ENCODE measurements around the gene OTUB2.

OTUB2 gene

GRCh38 chr14:94043111-94043755, 17.1 kb downstream of the OTUB2 start:
- no peak for DNase-seq

GRCh38 chr14:94043756-94044475, 17.8 kb downstream of the OTUB2 start:
- no peak for DNase-seq

GRCh38 chr14:94044476-94045091, 18.4 kb downstream of the OTUB2 start:
- no peak for DNase-seq

GRCh38 chr14:94045101-94045500, 19.0 kb downstream of the OTUB2 start:
- DNase-seq: no peak

GRCh38 chr14:94045563-94046345, 19.6 kb downstream of the OTUB2 start:
- no peak for DNase-seq

- no peak for DNase-seq
These were observed 20.6 kb downstream of the OTUB2 start for GRCh38 chr14:94046696-94047250.

GRCh38 chr14:94047581-94047980, 21.4 kb downstream of the OTUB2 start:
- DNase-seq: no peak

- DNase-seq: no peak
These were observed 22.8 kb downstream of the OTUB2 start for GRCh38 chr14:94048691-94049624.

GRCh38 chr14:94049625-94050023, 23.5 kb downstream of the OTUB2 start:
- no peak for DNase-seq

GRCh38 chr14:94050231-94050880, 24.2 kb downstream of the OTUB2 start:
- DNase-seq: no peak

- DNase-seq: no peak
These were observed 25.0 kb downstream of the OTUB2 start for GRCh38 chr14:94051115-94051514.

GRCh38 chr14:94051779-94052178, 25.6 kb downstream of the OTUB2 start:
- DNase-seq: no peak

- no peak for DNase-seq
These were observed 26.1 kb downstream of the OTUB2 start for GRCh38 chr14:94052199-94052598.

- DNase-seq: no peak
These were observed 26.5 kb downstream of the OTUB2 start for GRCh38 chr14:94052662-94053061.

- DNase-seq: no peak
These were observed 28.3 kb downstream of the OTUB2 start for GRCh38 chr14:94054401-94054800.

GRCh38 chr14:94054936-94055335, 28.8 kb downstream of the OTUB2 start:
- DNase-seq: no peak

GRCh38 chr14:94056579-94057308, 30.6 kb downstream of the OTUB2 start:
- DNase-seq: no peak

- no peak for DNase-seq
These were observed 32.1 kb downstream of the OTUB2 start for GRCh38 chr14:94058128-94058673.

GRCh38 chr14:94058674-94059138, 32.6 kb downstream of the OTUB2 start:
- DNase-seq: no peak

GRCh38 chr14:94059998-94060397, 33.9 kb downstream of the OTUB2 start:
- DNase-seq: no peak

All from activated CD8-positive, alpha-beta memory T cell treated with anti-CD3 and anti-CD28 coated beads, Interleukin-2, amount 50 U/mL, for 4 hours (primary cell).